ENCODE data around the gene SLC6A19.
"Not testable (repeated sequence)": the region's sequence is repeated elsewhere in the genome, so short reads cannot be mapped to it uniquely, and the experiment has no call there.

SLC6A19 gene

GRCh38 chr5:1226231-1226630 is 24.8 kb downstream of the SLC6A19 start:
- FAIRE-seq: no peak

- FAIRE-seq: no peak
These were observed 25.6 kb downstream of the SLC6A19 start for GRCh38 chr5:1226839-1227581.

GRCh38 chr5:1227667-1228066 is 26.3 kb downstream of the SLC6A19 start:
- FAIRE-seq: no peak

- FAIRE-seq: no peak
These were observed 26.7 kb downstream of the SLC6A19 start for GRCh38 chr5:1228120-1228519.

GRCh38 chr5:1229023-1229422 is 27.6 kb downstream of the SLC6A19 start:
- FAIRE-seq: not testable (repeated sequence)

- FAIRE-seq: no peak
These were observed 28.4 kb downstream of the SLC6A19 start for GRCh38 chr5:1229822-1230221.

GRCh38 chr5:1230551-1230950 is 29.2 kb downstream of the SLC6A19 start:
- no peak for FAIRE-seq

GRCh38 chr5:1231354-1231905 is 30.0 kb downstream of the SLC6A19 start:
- FAIRE-seq: no peak

GRCh38 chr5:1232780-1233179 is 31.4 kb downstream of the SLC6A19 start:
- FAIRE-seq: no peak

- no peak for FAIRE-seq
These were observed 34.0 kb downstream of the SLC6A19 start for GRCh38 chr5:1235379-1235778.

GRCh38 chr5:1235838-1236237 is 34.4 kb downstream of the SLC6A19 start:
- no peak for FAIRE-seq

- no peak for FAIRE-seq
These were observed 38.3 kb downstream of the SLC6A19 start for GRCh38 chr5:1239505-1240251.

GRCh38 chr5:1240496-1241260 is 39.3 kb downstream of the SLC6A19 start:
- FAIRE-seq: no peak

GRCh38 chr5:1241509-1242080 is 40.2 kb downstream of the SLC6A19 start:
- no peak for FAIRE-seq

- no peak for FAIRE-seq
These were observed 41.5 kb downstream of the SLC6A19 start for GRCh38 chr5:1242733-1243486.

- FAIRE-seq: no peak
These were observed 42.2 kb downstream of the SLC6A19 start for GRCh38 chr5:1243487-1244130.

GRCh38 chr5:1244255-1244654 is 42.9 kb downstream of the SLC6A19 start:
- no peak for FAIRE-seq

- FAIRE-seq: no peak
These were observed 43.6 kb downstream of the SLC6A19 start for GRCh38 chr5:1244976-1245375.

- no peak for FAIRE-seq
These were observed 44.6 kb downstream of the SLC6A19 start for GRCh38 chr5:1245905-1246576.

GRCh38 chr5:1246711-1247431 is 45.5 kb downstream of the SLC6A19 start:
- FAIRE-seq: no peak

Data from G401.6 (cell line).